Measurements from ENCODE around the gene LENEP.
A peak's percentile ranks its signal among the peaks of the same experiment; 100 is the strongest.
"Not testable (repeated sequence)": the region's sequence is repeated elsewhere in the genome, so short reads cannot be mapped to it uniquely, and the experiment has no call there.

Gene LENEP

GRCh38 chr1:154975409-154976059, 17.9 kb upstream of the LENEP start:
- peak; percentile 55 to 63 for DNase-seq

- not testable (repeated sequence) for DNase-seq
Observed at GRCh38 chr1:154977762-154978161, 15.6 kb upstream of the LENEP start.

- no peak for DNase-seq
Observed at GRCh38 chr1:154978360-154978759, 15.0 kb upstream of the LENEP start.

- no peak for DNase-seq
Observed at GRCh38 chr1:154982341-154982740, 11.0 kb upstream of the LENEP start.

GRCh38 chr1:154982897-154983648, 10.3 kb upstream of the LENEP start, which contains the start of gene FLAD1:
TSS of gene FLAD1 (plus strand) at chr1:154983344. CDS start at chr1:154983695, 351 bp downstream.
- DNase-seq: peak; percentile 97 to 99

GRCh38 chr1:154983776-154984466, 9.5 kb upstream of the LENEP start:
- DNase-seq: no peak

- not testable (repeated sequence) for DNase-seq
Observed at GRCh38 chr1:154986736-154987135, 6.7 kb upstream of the LENEP start.

GRCh38 chr1:154987326-154987725, 6.1 kb upstream of the LENEP start:
- DNase-seq: no peak

- no peak for DNase-seq
Observed at GRCh38 chr1:154988058-154988954, 5.1 kb upstream of the LENEP start.

- no peak for DNase-seq
Observed at GRCh38 chr1:154989195-154989860, 4.1 kb upstream of the LENEP start.

- no peak for DNase-seq
Observed at GRCh38 chr1:154990276-154990675, 3.1 kb upstream of the LENEP start.

GRCh38 chr1:154992721-154993571, 440 bp upstream of the LENEP start:
- no peak for DNase-seq

- DNase-seq: no peak
Observed at GRCh38 chr1:154994269-154994587, 842 bp downstream of the LENEP start.

GRCh38 chr1:154994591-154994990, 1.2 kb downstream of the LENEP start:
- no peak for DNase-seq

- DNase-seq: not testable (repeated sequence)
Observed at GRCh38 chr1:154995301-154995983, 2.1 kb downstream of the LENEP start.

GRCh38 chr1:154996966-154997701, 3.7 kb downstream of the LENEP start:
- DNase-seq: no peak

- DNase-seq: no peak
Observed at GRCh38 chr1:154998201-154998780, 4.9 kb downstream of the LENEP start.

- peak; percentile 77 to 78 for DNase-seq
Observed at GRCh38 chr1:154998818-154999570, 5.6 kb downstream of the LENEP start.
